ENCODE results near the gene POLR1C. TPM values are rescaled to one million over a fixed set of nuclear protein-coding genes. Genes with fewer than 3 reads are reported as not detected.

POLR1C gene
- total and polyA plus RNA-seq, 4 donors: 29.0 to 50.7 (median 40.5) TPM

GRCh38 chr6:43522547-43523261, 5.8 kb downstream of the POLR1C start:
- ATAC-seq (ENCODE audit: insufficient read depth, low FRiP score): no peak

GRCh38 chr6:43523284-43523683, 6.4 kb downstream of the POLR1C start:
- TF ChIP-seq CTCF (IDR thresholded peaks at IDR 0.05; ENCODE audit: control extremely low read depth, extremely low read depth): no peak
- no peak overlapping the region for H3K9ac ChIP-seq (ENCODE audit: insufficient read depth in 1 of 2, low read length in 2 of 2)

More at GRCh38 chr6:43522547-43523261, 5.8 kb downstream of the POLR1C start:
- DNase-seq: no peak
- Histone ChIP-seq H3K27ac (ENCODE audit: low read depth in 1 of 2, low read length in 1 of 2) (peak overlapping the region in 1 of 2 donors; percentile 17), H3K27me3 (ENCODE audit: control insufficient read depth in 3 of 3, insufficient read depth in 3 of 3, low read length in 2 of 3) (no peaks in the 10 kb centered on the region), H3K36me3 (ENCODE audit: control insufficient read depth in 4 of 4, insufficient read depth in 4 of 4, low read length in 4 of 4) (peaks cover 43 to 64% (median 48%) of the 10 kb centered on the region in 4 donors), H3K4me1 (ENCODE audit: control insufficient read depth in 5 of 5, insufficient read depth in 5 of 5, low read length in 5 of 5) (peaks cover 3 to 8% (median 6%) of the 10 kb centered on the region in 5 donors), H3K9me3 (ENCODE audit: control insufficient read depth in 4 of 4, insufficient read depth in 3 of 4, low read length in 3 of 4) (no peaks in the 10 kb centered on the region), H3K4me3 (no peak overlapping the region), H3K9ac (ENCODE audit: insufficient read depth in 1 of 2, low read length in 2 of 2) (no peak overlapping the region)
- WGBS, 2 donors: 86 to 92% methylated on average over 8 of the region's 8 CpGs
- no peak for TF ChIP-seq CTCF (IDR thresholded peaks at IDR 0.05; ENCODE audit: control extremely low read depth, extremely low read depth)

GRCh38 chr6:43524483-43524961, 7.6 kb downstream of the POLR1C start:
- no peak for ATAC-seq (ENCODE audit: insufficient read depth, low FRiP score)
- TF ChIP-seq CTCF (IDR thresholded peaks at IDR 0.05; ENCODE audit: control extremely low read depth, extremely low read depth): no peak
- no peaks in the 10 kb centered on the region for H3K27me3 ChIP-seq (ENCODE audit: control insufficient read depth in 3 of 3, insufficient read depth in 3 of 3, low read length in 2 of 3)
- H3K4me1 ChIP-seq (ENCODE audit: control insufficient read depth in 5 of 5, insufficient read depth in 5 of 5, low read length in 5 of 5): peaks cover 0 to 3% (median 0%) of the 10 kb centered on the region in 5 donors
- peak in 1 of 3 donors; percentile 40 for DNase-seq
- H3K9me3 ChIP-seq (ENCODE audit: control insufficient read depth in 4 of 4, insufficient read depth in 3 of 4, low read length in 3 of 4): no peaks in the 10 kb centered on the region
- H3K4me3 ChIP-seq: no peak overlapping the region
- H3K36me3 ChIP-seq (ENCODE audit: control insufficient read depth in 4 of 4, insufficient read depth in 4 of 4, low read length in 4 of 4): peaks cover 49 to 74% (median 54%) of the 10 kb centered on the region in 4 donors
- H3K27ac ChIP-seq (ENCODE audit: low read depth in 1 of 2, low read length in 1 of 2): peak overlapping the region in 1 of 2 donors; percentile 33
- H3K9ac ChIP-seq (ENCODE audit: insufficient read depth in 1 of 2, low read length in 2 of 2): no peak overlapping the region
- 66 to 85% methylated on average over 10 of the region's 10 CpGs for WGBS, 2 donors

More at GRCh38 chr6:43523284-43523683, 6.4 kb downstream of the POLR1C start:
- Histone ChIP-seq H3K4me1 (ENCODE audit: control insufficient read depth in 5 of 5, insufficient read depth in 5 of 5, low read length in 5 of 5) (peaks cover under 1 to 3% (median 2%) of the 10 kb centered on the region in 5 donors), H3K9me3 (ENCODE audit: control insufficient read depth in 4 of 4, insufficient read depth in 3 of 4, low read length in 3 of 4) (no peaks in the 10 kb centered on the region), H3K27ac (ENCODE audit: low read depth in 1 of 2, low read length in 1 of 2) (no peak overlapping the region), H3K27me3 (ENCODE audit: control insufficient read depth in 3 of 3, insufficient read depth in 3 of 3, low read length in 2 of 3) (no peaks in the 10 kb centered on the region), H3K4me3 (no peak overlapping the region), H3K36me3 (ENCODE audit: control insufficient read depth in 4 of 4, insufficient read depth in 4 of 4, low read length in 4 of 4) (peaks cover 47 to 69% (median 51%) of the 10 kb centered on the region in 4 donors)
- DNase-seq (no peak), ATAC-seq (ENCODE audit: insufficient read depth, low FRiP score) (no peak)
- WGBS, 2 donors: 95 to 100% methylated on average over 3 of the region's 3 CpGs
